Activated CD4-positive, alpha-beta memory T cell treated with anti-CD3 and anti-CD28 coated beads for 36 hours (primary cell): ENCODE results near the gene NUAK1. TPM values are rescaled to one million over a fixed set of nuclear protein-coding genes. Genes with fewer than 3 reads are reported as not detected.

Experiments
- CTCF ChIA-PET: fragments of 350-600 bp; sonication (Branson Sonifier 250); formaldehyde crosslinking; loops from one replicate; lab custom pipeline; 2021; ENCODE audit warnings: antibody characterized with exemption, inconsistent platforms; lab: Charles Lee
- POLR2A ChIA-PET: fragments of 350-600 bp; sonication (Branson Sonifier 250); formaldehyde crosslinking; loops from one replicate; lab custom pipeline; 2021; ENCODE audit warnings: antibody characterized with exemption; lab: Charles Lee
- DNase-seq: peaks from one replicate; pipeline ENCODE4 v3.0.0-alpha.2; 2020
- H3K27ac Mint-ChIP-seq: one replicate; pipeline ENCODE4 v1.8.0; 2021; ENCODE audit warnings: mixed read lengths
- H3K27me3 Mint-ChIP-seq: one replicate; pipeline ENCODE4 v1.8.0; 2021; ENCODE audit warnings: mixed read lengths
- H3K36me3 Mint-ChIP-seq: one replicate; pipeline ENCODE4 v1.8.0; 2021; ENCODE audit warnings: mixed read lengths
- H3K4me1 Mint-ChIP-seq: one replicate; pipeline ENCODE4 v1.8.0; 2021; ENCODE audit warnings: low read depth, mixed read lengths
- H3K4me3 Mint-ChIP-seq: one replicate; pipeline ENCODE4 v1.8.0; 2021; ENCODE audit warnings: mild to moderate bottlenecking, mixed read lengths
- H3K9me3 Mint-ChIP-seq: one replicate; pipeline ENCODE4 v1.8.0; 2021; ENCODE audit warnings: mixed read lengths
- intact Hi-C: fragments of 100-400 bp; cut with micrococcal nuclease; formaldehyde crosslinking; loops from one replicate; pipeline ENCODE4 v1.15.1; 2023
- total RNA-seq, 2 experiments: library from RNA; stranded (reverse); gene quantifications; one replicate each; pipeline ENCODE4 v1.2.3, GENCODE V29; 2021

Gene NUAK1
- total RNA-seq, 2 experiments from 2014 or later = 0.05 TPM; not detected in 1

DNA sequence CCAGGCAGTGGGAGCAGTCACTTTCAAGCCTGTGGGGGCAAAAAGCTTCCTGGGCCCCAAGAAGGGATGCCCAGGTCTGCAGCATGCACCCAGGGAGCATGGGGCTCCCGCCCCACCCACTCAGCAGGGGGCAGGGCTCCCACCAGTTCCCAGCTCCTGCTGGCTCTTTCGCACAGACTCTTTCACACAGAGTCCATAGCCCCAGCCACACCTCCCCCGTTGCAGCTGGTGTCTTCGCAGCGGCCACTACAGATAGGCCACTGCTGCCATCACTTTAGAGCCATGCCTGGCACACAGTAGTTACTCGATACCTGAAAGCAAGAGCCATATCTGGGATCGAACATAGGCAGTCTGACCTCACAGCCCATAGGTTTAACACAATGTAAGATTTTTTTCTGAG, 98.2 kb downstream of the NUAK1 start:
- Mint-ChIP-seq H3K36me3 (no peaks in the 10 kb centered on the region), H3K27me3 (no peaks in the 10 kb centered on the region), H3K4me3 (no peak overlapping the region), H3K4me1 (no peaks in the 10 kb centered on the region), H3K9me3 (no peaks in the 10 kb centered on the region), H3K27ac (no peak overlapping the region)
- ChIA-PET CTCF (no interaction called here), POLR2A (no interaction called here)
- intact Hi-C loops = no loop called here
- DNase-seq = no peak

DNA sequence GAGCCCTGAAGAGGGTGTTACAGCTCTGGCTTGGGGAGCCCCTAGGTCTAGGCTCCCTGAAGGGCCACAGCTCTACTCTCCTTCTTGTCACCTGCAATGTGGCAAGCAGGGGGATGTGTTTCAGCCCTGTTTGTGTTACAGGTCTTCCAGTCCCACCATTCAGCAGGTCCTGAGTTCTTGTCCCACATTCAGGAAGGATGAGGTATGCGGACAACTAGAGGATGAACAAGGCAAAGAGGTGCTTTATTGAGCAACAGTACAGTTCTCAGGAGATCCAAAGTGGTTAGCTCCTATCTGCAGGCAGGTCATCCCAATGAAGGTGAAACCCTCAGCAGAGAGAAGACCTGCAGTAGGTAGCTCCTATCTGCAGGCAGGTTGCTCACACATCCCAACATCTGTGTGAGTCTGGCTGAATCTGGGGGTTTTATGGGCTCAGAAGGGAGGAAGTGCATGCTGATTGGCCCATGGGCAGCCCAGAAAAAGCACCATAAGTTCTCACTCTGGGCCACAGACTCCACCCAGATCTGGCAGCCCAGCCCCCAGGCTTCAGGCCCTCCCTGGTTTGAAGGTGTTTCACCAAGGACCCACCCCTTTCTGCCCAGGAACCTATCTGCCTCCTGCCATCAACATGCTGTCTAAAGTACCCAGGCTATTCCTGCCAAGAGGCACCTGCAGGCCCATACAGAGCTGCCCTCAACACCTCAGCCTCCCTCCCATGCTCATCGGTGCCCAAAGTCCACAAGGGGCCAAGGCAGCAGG, 98.9 kb downstream of the NUAK1 start:
- ChIA-PET CTCF (no interaction called here), POLR2A (no interaction called here)

DNA sequence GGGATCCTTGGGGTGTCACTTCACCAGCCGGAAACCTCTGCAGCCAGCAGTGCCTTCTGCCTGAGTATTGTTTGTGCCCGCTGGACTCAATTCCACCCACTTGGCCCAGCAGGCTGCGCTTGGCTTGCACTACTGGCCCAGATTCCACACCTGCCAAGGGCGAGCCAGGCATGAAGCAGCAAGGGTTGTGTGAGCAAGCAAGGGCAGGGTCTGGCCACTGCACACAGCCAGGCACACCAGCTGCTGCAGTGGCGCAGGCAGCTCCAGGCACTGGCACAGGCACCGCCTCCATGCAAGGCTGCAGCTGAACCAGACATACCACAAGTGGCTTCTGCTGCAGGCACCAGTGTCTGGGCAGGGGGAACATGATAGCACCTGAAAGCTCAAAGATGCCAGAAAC, 99.5 kb downstream of the NUAK1 start:
- no peaks in the 10 kb centered on the region for H3K9me3 Mint-ChIP-seq
- H3K36me3 Mint-ChIP-seq = no peaks in the 10 kb centered on the region
- no peaks in the 10 kb centered on the region for H3K27me3 Mint-ChIP-seq
- H3K27ac Mint-ChIP-seq = no peak overlapping the region
- H3K4me3 Mint-ChIP-seq = no peak overlapping the region
- CTCF ChIA-PET = no interaction called here
- intact Hi-C loops = no loop called here
- POLR2A ChIA-PET = no interaction called here
- H3K4me1 Mint-ChIP-seq = no peaks in the 10 kb centered on the region
- DNase-seq = no peak

More for the DNA sequence above, 98.9 kb downstream of the NUAK1 start:
- Mint-ChIP-seq H3K27ac (no peak overlapping the region), H3K4me1 (no peaks in the 10 kb centered on the region), H3K4me3 (no peak overlapping the region), H3K36me3 (no peaks in the 10 kb centered on the region), H3K27me3 (no peaks in the 10 kb centered on the region), H3K9me3 (no peaks in the 10 kb centered on the region)
- no peak for DNase-seq
- intact Hi-C loops = no loop called here

DNA sequence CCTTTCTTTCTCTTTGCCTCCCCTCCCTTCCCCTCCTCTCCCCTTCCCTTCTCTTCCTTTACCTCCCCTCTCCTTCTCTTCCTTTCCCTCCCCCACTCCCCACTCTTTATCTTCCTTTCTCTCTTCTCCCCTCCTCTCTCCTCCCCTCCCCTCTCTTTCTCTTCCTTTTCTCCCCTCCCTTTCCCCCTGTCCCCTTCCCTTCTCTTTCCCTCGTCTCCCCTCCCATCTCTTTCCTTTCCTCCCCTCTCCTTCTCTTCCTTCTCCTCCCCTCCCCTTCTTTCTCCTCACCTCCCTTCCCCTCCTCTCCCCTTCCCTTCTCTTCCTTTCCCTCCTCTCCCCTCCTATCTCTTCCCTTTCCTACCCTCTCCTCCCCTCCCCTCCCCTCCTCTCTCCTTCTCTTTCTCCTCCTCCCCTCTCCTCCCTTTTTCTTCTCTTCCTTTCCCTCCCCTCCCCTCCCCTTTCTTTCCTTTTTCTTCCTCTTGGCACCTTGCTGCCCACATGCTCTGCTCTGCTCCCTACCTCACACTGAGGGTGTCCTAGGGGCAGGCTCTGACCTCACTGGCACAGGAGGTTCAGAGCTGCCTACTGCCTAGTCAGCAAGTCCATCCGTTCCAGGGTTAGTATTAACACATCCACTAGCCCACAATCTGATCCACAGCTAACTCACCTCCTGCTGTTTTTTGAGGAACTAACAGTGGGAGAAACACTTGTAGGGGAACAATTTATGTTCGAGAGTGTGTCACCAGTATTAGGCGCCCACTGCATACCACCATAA, 101.0 kb downstream of the NUAK1 start:
- Mint-ChIP-seq H3K9me3 (no peaks in the 10 kb centered on the region), H3K27me3 (no peaks in the 10 kb centered on the region), H3K4me3 (no peak overlapping the region), H3K27ac (no peak overlapping the region), H3K4me1 (no peaks in the 10 kb centered on the region), H3K36me3 (no peaks in the 10 kb centered on the region)
- ChIA-PET CTCF (no interaction called here), POLR2A (no interaction called here)
- intact Hi-C loops = no loop called here
- DNase-seq = no peak

DNA sequence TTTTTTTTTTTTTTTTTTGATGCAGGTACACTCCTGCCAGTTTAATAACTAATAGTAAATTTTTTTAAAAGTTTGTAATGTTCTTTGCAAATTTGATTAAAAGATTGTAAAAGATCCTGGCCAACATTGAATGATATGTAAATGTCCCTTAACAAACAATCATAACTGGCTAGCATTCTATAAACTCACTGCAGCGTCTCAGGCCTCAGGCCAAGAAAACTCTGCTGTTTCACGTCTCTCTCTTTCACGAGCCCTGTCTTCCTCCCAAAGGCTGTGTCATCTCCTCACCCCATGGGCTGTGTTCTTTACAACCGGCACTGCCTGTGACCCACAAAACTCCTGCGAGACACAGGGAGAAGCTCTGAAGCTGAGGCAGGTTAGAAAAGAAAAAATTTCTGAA, 103.3 kb downstream of the NUAK1 start:
- ChIA-PET POLR2A (no interaction called here), CTCF (no interaction called here)
- no peaks in the 10 kb centered on the region for H3K27me3 Mint-ChIP-seq
- H3K27ac Mint-ChIP-seq = no peak overlapping the region
- no peaks in the 10 kb centered on the region for H3K9me3 Mint-ChIP-seq
- intact Hi-C loops = no loop called here
- no peak for DNase-seq
- H3K4me1 Mint-ChIP-seq = no peaks in the 10 kb centered on the region
- no peaks in the 10 kb centered on the region for H3K36me3 Mint-ChIP-seq
- H3K4me3 Mint-ChIP-seq = no peak overlapping the region

DNA sequence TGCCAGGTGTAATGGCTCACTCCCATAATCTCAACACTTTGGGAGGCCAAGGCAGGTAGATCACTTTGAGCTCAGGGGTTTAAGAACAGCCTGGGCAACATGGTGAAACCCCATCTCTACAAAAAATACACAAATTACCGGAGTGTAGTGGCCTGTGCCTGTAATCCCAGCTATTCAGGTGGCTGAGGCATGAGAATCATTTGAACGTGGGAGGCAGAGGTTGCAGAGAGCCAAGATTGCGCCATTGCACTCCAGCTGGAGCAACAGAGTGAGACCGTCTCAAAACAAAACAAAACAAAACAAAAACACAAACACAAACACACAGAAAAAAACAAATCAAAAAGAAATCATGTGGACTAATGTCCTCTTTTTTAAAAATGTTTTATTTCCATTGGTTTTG, 104.4 kb downstream of the NUAK1 start:
- no peaks in the 10 kb centered on the region for H3K4me1 Mint-ChIP-seq

DNA sequence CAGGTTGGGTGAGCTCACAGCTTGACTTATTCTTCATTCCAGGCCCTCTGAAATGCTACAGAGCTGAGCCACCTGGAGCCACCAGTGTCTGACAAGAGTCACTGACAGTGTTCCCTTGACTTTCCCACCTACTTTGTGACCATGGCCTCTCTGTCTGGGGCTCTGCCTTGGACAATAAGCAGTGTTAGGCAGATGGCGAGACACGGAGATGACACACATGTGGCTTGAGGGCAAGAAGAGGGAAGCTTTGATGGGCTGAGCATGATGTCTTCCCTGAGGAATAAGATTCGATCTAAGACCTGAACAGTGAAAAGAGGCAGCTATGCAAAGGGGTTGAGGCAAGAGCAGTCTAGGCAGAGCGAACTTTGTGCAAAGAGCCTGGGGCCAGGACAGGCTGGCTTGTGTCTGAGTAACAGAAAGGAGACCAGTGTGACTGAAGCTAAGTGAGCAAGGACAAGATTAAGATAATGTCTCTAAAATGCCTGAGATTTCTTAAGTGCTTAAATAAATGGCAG, 105.5 kb downstream of the NUAK1 start:
- ChIA-PET POLR2A (no interaction called here), CTCF (no interaction called here)
- Mint-ChIP-seq H3K27me3 (no peaks in the 10 kb centered on the region), H3K4me1 (no peaks in the 10 kb centered on the region), H3K36me3 (no peaks in the 10 kb centered on the region), H3K27ac (no peak overlapping the region), H3K9me3 (no peaks in the 10 kb centered on the region), H3K4me3 (no peak overlapping the region)
- no peak for DNase-seq
- intact Hi-C loops = no loop called here

More for the DNA sequence above, 104.4 kb downstream of the NUAK1 start:
- CTCF ChIA-PET = no interaction called here
- no peaks in the 10 kb centered on the region for H3K36me3 Mint-ChIP-seq
- no peaks in the 10 kb centered on the region for H3K27me3 Mint-ChIP-seq
- POLR2A ChIA-PET = no interaction called here
- no peak overlapping the region for H3K4me3 Mint-ChIP-seq
- H3K9me3 Mint-ChIP-seq = no peaks in the 10 kb centered on the region
- no peak for DNase-seq
- no peak overlapping the region for H3K27ac Mint-ChIP-seq
- intact Hi-C loops = no loop called here

DNA sequence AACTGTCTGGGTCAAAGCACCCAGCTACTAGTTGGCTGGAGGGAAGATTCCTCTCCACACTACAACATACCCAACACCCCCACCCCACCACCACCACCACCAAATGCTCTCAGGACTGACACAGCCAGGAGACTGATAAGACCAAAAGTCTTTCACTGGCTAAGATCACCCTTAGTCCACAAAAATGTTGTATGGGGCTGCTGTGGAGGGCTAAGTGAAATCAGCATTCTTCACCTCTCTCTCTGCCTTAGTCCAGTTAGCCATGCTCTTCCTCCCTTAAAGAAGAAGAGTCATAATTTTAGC, 106.2 kb downstream of the NUAK1 start:
- no peak overlapping the region for H3K27ac Mint-ChIP-seq
- intact Hi-C loops = no loop called here
- DNase-seq = no peak
- no peaks in the 10 kb centered on the region for H3K9me3 Mint-ChIP-seq
- CTCF ChIA-PET = no interaction called here
- POLR2A ChIA-PET = no interaction called here
- no peaks in the 10 kb centered on the region for H3K36me3 Mint-ChIP-seq
- no peaks in the 10 kb centered on the region for H3K27me3 Mint-ChIP-seq
- H3K4me1 Mint-ChIP-seq = no peaks in the 10 kb centered on the region
- no peak overlapping the region for H3K4me3 Mint-ChIP-seq

DNA sequence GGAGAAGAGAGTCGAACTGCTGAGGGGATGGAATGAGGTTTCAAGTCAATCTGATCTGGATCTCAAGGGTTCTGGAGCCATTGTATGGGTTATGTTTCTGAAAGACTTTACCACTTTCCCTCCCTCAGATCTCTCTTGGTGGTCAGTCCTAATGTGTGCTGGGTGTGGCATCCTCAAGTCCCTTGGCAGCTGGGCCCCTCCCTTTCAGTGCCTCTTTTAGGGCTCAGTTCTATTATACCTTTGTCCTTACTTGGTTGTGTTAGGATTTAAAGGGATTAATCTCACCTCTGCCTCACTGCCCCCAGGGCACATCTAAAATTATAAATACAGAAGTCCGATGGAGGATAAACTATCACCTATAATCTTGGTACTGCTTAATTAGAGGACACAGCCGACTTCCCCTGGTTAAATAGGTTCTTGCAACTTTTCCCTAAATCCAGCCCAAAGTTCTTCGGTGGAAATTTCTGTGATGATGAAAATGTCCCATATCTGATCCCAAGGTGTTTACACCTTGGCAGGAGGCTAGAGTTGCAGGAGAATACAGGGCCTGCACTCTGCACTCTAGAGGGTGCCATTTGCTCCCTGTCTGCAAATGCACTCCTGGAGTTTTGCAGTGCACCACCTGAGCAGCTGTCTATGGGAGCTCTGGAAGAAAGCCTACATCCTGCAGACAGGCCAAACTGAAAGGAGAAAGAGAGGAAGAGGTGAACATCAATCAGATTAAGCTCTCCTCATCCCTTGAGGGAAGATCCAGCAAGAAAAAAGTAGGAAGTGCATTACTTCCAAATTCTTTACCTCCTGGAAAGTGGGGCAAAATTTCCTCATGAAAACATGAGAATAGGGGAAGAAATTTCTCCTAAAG, 106.8 kb downstream of the NUAK1 start:
- H3K4me3 Mint-ChIP-seq = no peak overlapping the region

DNA sequence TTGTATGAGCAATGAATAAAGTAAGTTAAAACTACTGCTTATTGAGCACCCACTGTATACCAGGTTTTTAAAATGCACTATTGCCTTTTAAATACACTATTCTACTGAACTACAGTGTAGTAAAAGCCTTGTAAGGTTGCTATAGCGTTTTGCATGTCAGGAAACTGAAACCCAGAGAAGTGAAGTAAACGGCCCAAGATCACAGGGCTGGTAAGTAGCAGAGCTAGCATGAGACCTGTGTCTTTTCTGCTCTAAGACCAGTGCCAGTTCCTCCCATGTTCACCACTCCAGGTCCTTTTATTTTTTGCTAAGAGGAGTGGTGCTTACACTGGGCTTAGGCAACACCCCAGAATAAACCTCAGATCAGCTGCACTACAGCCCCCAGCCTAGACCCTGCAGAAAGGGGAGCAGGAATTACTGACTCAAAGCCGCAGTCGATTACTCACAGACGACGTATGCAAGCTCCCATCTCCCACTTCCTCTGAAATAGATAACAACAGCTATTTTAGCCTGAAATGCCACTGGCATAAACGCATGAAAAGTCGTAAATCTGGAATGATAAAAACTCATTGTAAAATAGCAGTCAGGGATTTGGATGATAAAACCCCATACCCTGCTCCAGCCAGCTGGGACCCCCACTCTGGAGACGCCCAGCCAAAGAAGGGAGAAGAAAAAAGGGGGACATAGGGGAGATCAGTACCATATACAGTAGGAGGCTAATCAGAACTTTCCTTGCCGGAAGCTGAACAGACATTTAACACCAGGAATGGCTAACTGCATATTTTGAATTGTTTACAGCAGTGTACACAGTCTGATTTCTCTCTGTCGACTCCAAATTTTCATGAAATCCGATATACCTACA, 108.3 kb downstream of the NUAK1 start:
- Mint-ChIP-seq H3K36me3 (no peaks in the 10 kb centered on the region), H3K4me3 (no peak overlapping the region), H3K27me3 (no peaks in the 10 kb centered on the region), H3K9me3 (no peaks in the 10 kb centered on the region), H3K27ac (no peak overlapping the region), H3K4me1 (no peaks in the 10 kb centered on the region)
- peak; percentile 10 for DNase-seq
- ChIA-PET POLR2A (no interaction called here), CTCF (no interaction called here)
- intact Hi-C loops = no loop called here

More for the DNA sequence above, 106.8 kb downstream of the NUAK1 start:
- POLR2A ChIA-PET = no interaction called here
- intact Hi-C loops = no loop called here
- Mint-ChIP-seq H3K36me3 (no peaks in the 10 kb centered on the region), H3K4me1 (no peaks in the 10 kb centered on the region), H3K9me3 (no peaks in the 10 kb centered on the region), H3K27me3 (no peaks in the 10 kb centered on the region), H3K27ac (no peak overlapping the region)
- no peak for DNase-seq
- CTCF ChIA-PET = interaction anchor here (0.7 kb wide), 1 partner anchor 115 kb away, joined by 4 read pairs; no protein-coding TSS in a partner anchor

DNA sequence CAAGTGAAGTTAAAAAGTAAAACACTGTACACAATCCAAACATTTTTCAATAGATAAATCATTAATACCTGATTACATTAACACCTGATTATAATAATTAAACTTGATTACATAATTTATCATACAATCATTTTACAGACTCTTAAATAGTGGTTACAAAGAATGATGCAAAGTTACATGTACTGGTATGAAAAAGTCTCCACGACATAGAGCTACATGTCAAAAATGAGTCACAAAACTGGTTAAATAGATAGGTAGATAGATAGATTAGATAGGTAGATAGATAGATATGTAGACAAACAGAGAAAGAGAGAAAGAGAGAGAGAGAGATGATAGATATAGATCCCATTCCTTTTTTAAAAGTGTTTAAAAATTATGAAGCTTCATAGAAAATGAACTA, 109.2 kb downstream of the NUAK1 start:
- H3K27me3 Mint-ChIP-seq = no peaks in the 10 kb centered on the region
- intact Hi-C loops = no loop called here
- no peaks in the 10 kb centered on the region for H3K4me1 Mint-ChIP-seq
- no peak overlapping the region for H3K27ac Mint-ChIP-seq
- H3K4me3 Mint-ChIP-seq = no peak overlapping the region
- ChIA-PET CTCF (no interaction called here), POLR2A (no interaction called here)
- no peak for DNase-seq
- no peaks in the 10 kb centered on the region for H3K9me3 Mint-ChIP-seq
- H3K36me3 Mint-ChIP-seq = no peaks in the 10 kb centered on the region
